Natural killer cell treated with Interleukin-12 subunit alpha and Interleukin-12 subunit beta and Interleukin-15 and Interleukin-18, amount 100 ng/mL, for 72 hours (primary cell): Measurements from ENCODE around the gene SLC35F4. TPM values are rescaled to one million over a fixed set of nuclear protein-coding genes. Genes with fewer than 3 reads are reported as not detected.

Source experiments
- ATAC-seq, 2 donors: fragments of 150-1000 bp; cut with Tn5 transposase in 1 of 2; sonication (Bioruptor Pico), chemical (Tn5 transposase) in 1 of 2; 2 replicates each; pipeline ENCODE4 v1.10.0; 2021
- DNase-seq: peaks from one replicate; pipeline ENCODE4 v3.0.0; 2022; ENCODE audit warnings: low spot score
- H3K27ac Mint-ChIP-seq, 2 donors: 1 replicate in 1 of 2; 2 replicates in 1 of 2; pipeline ENCODE4 v1.8.0; 2022; ENCODE audit warnings: mixed read lengths in 2 of 2, mild to moderate bottlenecking in 1 of 2, moderate library complexity in 1 of 2
- H3K27me3 Mint-ChIP-seq, 2 donors: 1 replicate in 1 of 2; 2 replicates in 1 of 2; pipeline ENCODE4 v1.8.0; 2022; ENCODE audit warnings: mixed read lengths in 2 of 2
- H3K36me3 Mint-ChIP-seq: one replicate; pipeline ENCODE4 v1.8.0; 2022; ENCODE audit warnings: mixed read lengths
- H3K4me1 Mint-ChIP-seq, 2 donors: 1 replicate in 1 of 2; 2 replicates in 1 of 2; pipeline ENCODE4 v1.8.0; 2022; ENCODE audit warnings: low read depth in 2 of 2, mixed read lengths in 2 of 2, mild to moderate bottlenecking in 1 of 2
- H3K4me3 Mint-ChIP-seq: one replicate; pipeline ENCODE4 v1.8.0; 2022; ENCODE audit warnings: mixed read lengths
- H3K9me3 Mint-ChIP-seq: 2 replicates; pipeline ENCODE4 v1.8.0; 2022; ENCODE audit warnings: mixed read lengths
- total RNA-seq, 2 donors: library from RNA; stranded (reverse); gene quantifications; one replicate each; pipeline ENCODE4 v1.2.3, GENCODE V29; 2022

SLC35F4 gene
- total RNA-seq, 2 donors from 2014 or later: not detected

GRCh38 chr14:57652769-57653168 lies 213.1 kb downstream of the SLC35F4 start:
- Mint-ChIP-seq H3K4me1 (no peaks in the 10 kb centered on the region), H3K27ac (no peak overlapping the region), H3K4me3 (no peak overlapping the region), H3K9me3 (peaks cover 8% of the 10 kb centered on the region), H3K36me3 (no peaks in the 10 kb centered on the region), H3K27me3 (no peaks in the 10 kb centered on the region)
- ATAC-seq: no peak
- no peak for DNase-seq

- no peak for DNase-seq
- Mint-ChIP-seq H3K9me3 (peaks cover 6% of the 10 kb centered on the region), H3K4me3 (no peak overlapping the region), H3K36me3 (peaks cover 6% of the 10 kb centered on the region), H3K27me3 (no peaks in the 10 kb centered on the region), H3K27ac (no peak overlapping the region), H3K4me1 (no peaks in the 10 kb centered on the region)
- no peak for ATAC-seq
Measured at GRCh38 chr14:57641776-57642175, 224.1 kb downstream of the SLC35F4 start.

GRCh38 chr14:57640036-57640435 lies 225.9 kb downstream of the SLC35F4 start:
- no peaks in the 10 kb centered on the region for H3K36me3 Mint-ChIP-seq
- ATAC-seq (no peak), DNase-seq (no peak)
- H3K27ac Mint-ChIP-seq: no peak overlapping the region
- no peaks in the 10 kb centered on the region for H3K9me3 Mint-ChIP-seq
- H3K4me3 Mint-ChIP-seq: no peak overlapping the region
- no peaks in the 10 kb centered on the region for H3K27me3 Mint-ChIP-seq
- no peaks in the 10 kb centered on the region for H3K4me1 Mint-ChIP-seq

GRCh38 chr14:57637901-57638300 lies 228.0 kb downstream of the SLC35F4 start:
- Mint-ChIP-seq H3K4me1 (no peaks in the 10 kb centered on the region), H3K27me3 (no peaks in the 10 kb centered on the region), H3K27ac (no peak overlapping the region), H3K36me3 (no peaks in the 10 kb centered on the region), H3K4me3 (no peak overlapping the region), H3K9me3 (peaks cover 13% of the 10 kb centered on the region)
- no peak for ATAC-seq
- DNase-seq: no peak

- Mint-ChIP-seq H3K4me3 (no peak overlapping the region), H3K27me3 (no peaks in the 10 kb centered on the region), H3K9me3 (peaks cover 15% of the 10 kb centered on the region), H3K4me1 (no peaks in the 10 kb centered on the region), H3K36me3 (no peaks in the 10 kb centered on the region), H3K27ac (no peak overlapping the region)
- ATAC-seq (no peak), DNase-seq (no peak)
Measured at GRCh38 chr14:57634335-57634734, 231.6 kb downstream of the SLC35F4 start.

- Mint-ChIP-seq H3K27me3 (no peaks in the 10 kb centered on the region), H3K36me3 (no peaks in the 10 kb centered on the region), H3K4me3 (no peak overlapping the region), H3K9me3 (peaks cover 15% of the 10 kb centered on the region), H3K27ac (no peak overlapping the region), H3K4me1 (no peaks in the 10 kb centered on the region)
- DNase-seq (no peak), ATAC-seq (no peak)
Measured at GRCh38 chr14:57632649-57633048, 233.2 kb downstream of the SLC35F4 start.

GRCh38 chr14:57617510-57617909 lies 248.4 kb downstream of the SLC35F4 start:
- H3K9me3 Mint-ChIP-seq: peaks cover 11% of the 10 kb centered on the region
- no peaks in the 10 kb centered on the region for H3K27me3 Mint-ChIP-seq
- no peak overlapping the region for H3K27ac Mint-ChIP-seq
- H3K36me3 Mint-ChIP-seq: peaks cover 4% of the 10 kb centered on the region
- no peaks in the 10 kb centered on the region for H3K4me1 Mint-ChIP-seq
- ATAC-seq (no peak), DNase-seq (no peak)
- H3K4me3 Mint-ChIP-seq: no peak overlapping the region

GRCh38 chr14:57612946-57613345 lies 252.9 kb downstream of the SLC35F4 start:
- Mint-ChIP-seq H3K9me3 (peaks cover 25% of the 10 kb centered on the region), H3K27me3 (no peaks in the 10 kb centered on the region), H3K4me3 (no peak overlapping the region), H3K4me1 (no peaks in the 10 kb centered on the region), H3K27ac (no peak overlapping the region), H3K36me3 (no peaks in the 10 kb centered on the region)
- no peak for ATAC-seq
- DNase-seq: no peak

- no peak for DNase-seq
- Mint-ChIP-seq H3K27ac (no peak overlapping the region), H3K36me3 (no peaks in the 10 kb centered on the region), H3K9me3 (peaks cover 28% of the 10 kb centered on the region), H3K27me3 (no peaks in the 10 kb centered on the region), H3K4me3 (no peak overlapping the region), H3K4me1 (no peaks in the 10 kb centered on the region)
- no peak for ATAC-seq
Measured at GRCh38 chr14:57611555-57612075, 254.3 kb downstream of the SLC35F4 start.

- ATAC-seq: no peak
- Mint-ChIP-seq H3K9me3 (peaks cover 27% of the 10 kb centered on the region), H3K27me3 (no peaks in the 10 kb centered on the region), H3K4me3 (no peak overlapping the region), H3K4me1 (no peaks in the 10 kb centered on the region), H3K27ac (no peak overlapping the region), H3K36me3 (no peaks in the 10 kb centered on the region)
- no peak for DNase-seq
Measured at GRCh38 chr14:57610631-57611030, 255.3 kb downstream of the SLC35F4 start.

- Mint-ChIP-seq H3K4me1 (no peaks in the 10 kb centered on the region), H3K36me3 (no peaks in the 10 kb centered on the region), H3K27ac (no peak overlapping the region), H3K27me3 (no peaks in the 10 kb centered on the region), H3K9me3 (peaks cover 28% of the 10 kb centered on the region), H3K4me3 (no peak overlapping the region)
- no peak for ATAC-seq
- no peak for DNase-seq
Measured at GRCh38 chr14:57609192-57610075, 256.5 kb downstream of the SLC35F4 start.

GRCh38 chr14:57607086-57607485 lies 258.8 kb downstream of the SLC35F4 start:
- Mint-ChIP-seq H3K27ac (no peak overlapping the region), H3K36me3 (no peaks in the 10 kb centered on the region), H3K9me3 (peaks cover 26% of the 10 kb centered on the region), H3K4me1 (no peaks in the 10 kb centered on the region), H3K4me3 (no peak overlapping the region), H3K27me3 (no peaks in the 10 kb centered on the region)
- ATAC-seq (no peak), DNase-seq (no peak)

GRCh38 chr14:57583396-57583795 lies 282.5 kb downstream of the SLC35F4 start:
- H3K36me3 Mint-ChIP-seq: no peaks in the 10 kb centered on the region
- no peaks in the 10 kb centered on the region for H3K27me3 Mint-ChIP-seq
- ATAC-seq (no peak), DNase-seq (no peak)
- H3K27ac Mint-ChIP-seq: no peak overlapping the region
- H3K4me3 Mint-ChIP-seq: no peak overlapping the region
- peaks cover 17% of the 10 kb centered on the region for H3K9me3 Mint-ChIP-seq
- no peaks in the 10 kb centered on the region for H3K4me1 Mint-ChIP-seq

GRCh38 chr14:57582746-57583145 lies 283.1 kb downstream of the SLC35F4 start:
- no peak for DNase-seq
- no peak overlapping the region for H3K27ac Mint-ChIP-seq
- ATAC-seq: no peak
- no peaks in the 10 kb centered on the region for H3K4me1 Mint-ChIP-seq
- no peaks in the 10 kb centered on the region for H3K27me3 Mint-ChIP-seq
- peaks cover 17% of the 10 kb centered on the region for H3K9me3 Mint-ChIP-seq
- no peak overlapping the region for H3K4me3 Mint-ChIP-seq
- H3K36me3 Mint-ChIP-seq: no peaks in the 10 kb centered on the region
